ENCODE results near the gene FAM43A.

The FAM43A gene

GRCh38 chr3:194707147-194707540 is 21.5 kb downstream of the FAM43A start:
- no peak for DNase-seq (ENCODE audit: low read depth in 2 of 2)

- DNase-seq (ENCODE audit: low read depth in 2 of 2) = no peak
These were observed 25.6 kb downstream of the FAM43A start for GRCh38 chr3:194711286-194711685.

- no peak for DNase-seq (ENCODE audit: low read depth in 2 of 2)
These were observed 26.2 kb downstream of the FAM43A start for GRCh38 chr3:194711913-194712312.

- no peak for DNase-seq (ENCODE audit: low read depth in 2 of 2)
These were observed 27.8 kb downstream of the FAM43A start for GRCh38 chr3:194713299-194714136.

- DNase-seq (ENCODE audit: low read depth in 2 of 2) = no peak
These were observed 28.4 kb downstream of the FAM43A start for GRCh38 chr3:194714137-194714455.

- DNase-seq (ENCODE audit: low read depth in 2 of 2) = no peak
These were observed 28.9 kb downstream of the FAM43A start for GRCh38 chr3:194714564-194714963.

- no peak for DNase-seq (ENCODE audit: low read depth in 2 of 2)
These were observed 29.5 kb downstream of the FAM43A start for GRCh38 chr3:194715022-194715800.

- DNase-seq (ENCODE audit: low read depth in 2 of 2) = no peak
These were observed 32.4 kb downstream of the FAM43A start for GRCh38 chr3:194718079-194718478.

GRCh38 chr3:194720048-194720447 is 34.4 kb downstream of the FAM43A start:
- no peak for DNase-seq (ENCODE audit: low read depth in 2 of 2)

GRCh38 chr3:194723846-194724618 is 38.3 kb downstream of the FAM43A start:
- no peak for DNase-seq (ENCODE audit: low read depth in 2 of 2)

GRCh38 chr3:194725346-194725745 is 39.7 kb downstream of the FAM43A start:
- no peak for DNase-seq (ENCODE audit: low read depth in 2 of 2)

GRCh38 chr3:194727435-194728128 is 41.9 kb downstream of the FAM43A start:
- DNase-seq (ENCODE audit: low read depth in 2 of 2) = no peak

GRCh38 chr3:194728986-194729385 is 43.3 kb downstream of the FAM43A start:
- DNase-seq (ENCODE audit: low read depth in 2 of 2) = no peak

- no peak for DNase-seq (ENCODE audit: low read depth in 2 of 2)
These were observed 44.7 kb downstream of the FAM43A start for GRCh38 chr3:194730365-194730764.

GRCh38 chr3:194731506-194732073 is 45.9 kb downstream of the FAM43A start:
- no peak for DNase-seq (ENCODE audit: low read depth in 2 of 2)

- no peak for DNase-seq (ENCODE audit: low read depth in 2 of 2)
These were observed 46.9 kb downstream of the FAM43A start for GRCh38 chr3:194732617-194733016.

GRCh38 chr3:194736277-194736895 is 50.7 kb downstream of the FAM43A start:
- no peak for DNase-seq (ENCODE audit: low read depth in 2 of 2)

- no peak for DNase-seq (ENCODE audit: low read depth in 2 of 2)
These were observed 51.4 kb downstream of the FAM43A start for GRCh38 chr3:194736896-194737600.
